GM19452 (cell line): Measurements from ENCODE around the gene KRT7.
"Not testable (repeated sequence)": the region's sequence is repeated elsewhere in the genome, so short reads cannot be mapped to it uniquely, and the experiment has no call there.

Experiments used
- ATAC-seq: cut with Tn5 transposase; IDR thresholded peaks from one replicate; pipeline ENCODE4 v1.9.1; 2021; ENCODE audit not compliant: unreplicated experiment

Gene KRT7

DNA sequence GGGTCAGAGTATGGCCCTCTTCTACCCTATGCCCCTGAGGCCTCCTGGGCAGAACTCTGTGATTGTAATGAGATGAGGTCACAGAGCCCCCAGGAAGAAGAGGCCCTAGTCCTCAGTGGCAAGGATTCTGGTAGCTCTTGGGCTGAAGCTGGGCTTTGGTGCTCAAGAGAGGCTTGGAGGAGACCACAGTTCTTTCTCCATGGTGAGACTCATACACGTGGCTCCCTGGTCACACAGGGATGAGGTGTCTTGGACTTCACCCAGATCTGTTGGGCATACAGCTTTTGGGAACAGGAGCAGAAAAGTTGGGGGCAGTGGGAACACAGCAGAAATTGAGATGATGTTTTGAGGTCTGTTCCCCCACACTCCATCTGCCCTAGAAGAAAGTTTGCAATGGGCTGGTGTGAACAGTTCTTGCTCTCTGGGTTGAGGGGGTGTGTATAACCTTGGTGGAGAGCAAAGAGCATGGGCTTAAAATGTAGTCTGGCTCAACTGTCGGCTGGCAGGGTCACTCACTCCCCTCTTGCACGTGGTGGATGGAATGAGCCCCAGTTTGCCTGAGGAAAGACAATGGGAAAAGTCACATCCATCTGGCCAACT, 41.6 kb downstream of the KRT7 start, which contains the start of gene KRT86:
TSS of gene KRT86 (plus strand) at position 125 of the 600 bp plus-strand sequence. CDS start 27,272 bp downstream, outside the sequence.
- no peak for ATAC-seq

DNA sequence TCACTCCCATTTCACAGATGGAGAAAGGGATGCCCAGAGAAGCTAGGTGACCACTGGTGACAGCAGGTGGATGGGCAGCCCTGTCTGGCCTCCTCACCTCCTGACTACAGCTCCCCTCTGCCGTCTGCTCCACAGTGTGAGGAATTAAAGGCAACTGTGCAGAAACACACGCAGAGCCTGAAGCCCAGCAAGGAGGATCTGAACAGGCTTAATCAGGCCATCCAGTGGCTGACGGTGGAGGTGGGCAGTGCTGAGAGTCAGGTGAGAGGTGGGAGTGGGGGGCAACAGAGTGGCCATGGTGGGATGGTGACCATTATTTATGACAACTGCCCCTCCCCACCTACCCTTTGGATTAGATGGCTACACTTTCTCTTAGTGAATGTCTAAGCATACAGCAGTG, 42.6 kb downstream of the KRT7 start:
- no peak for ATAC-seq

DNA sequence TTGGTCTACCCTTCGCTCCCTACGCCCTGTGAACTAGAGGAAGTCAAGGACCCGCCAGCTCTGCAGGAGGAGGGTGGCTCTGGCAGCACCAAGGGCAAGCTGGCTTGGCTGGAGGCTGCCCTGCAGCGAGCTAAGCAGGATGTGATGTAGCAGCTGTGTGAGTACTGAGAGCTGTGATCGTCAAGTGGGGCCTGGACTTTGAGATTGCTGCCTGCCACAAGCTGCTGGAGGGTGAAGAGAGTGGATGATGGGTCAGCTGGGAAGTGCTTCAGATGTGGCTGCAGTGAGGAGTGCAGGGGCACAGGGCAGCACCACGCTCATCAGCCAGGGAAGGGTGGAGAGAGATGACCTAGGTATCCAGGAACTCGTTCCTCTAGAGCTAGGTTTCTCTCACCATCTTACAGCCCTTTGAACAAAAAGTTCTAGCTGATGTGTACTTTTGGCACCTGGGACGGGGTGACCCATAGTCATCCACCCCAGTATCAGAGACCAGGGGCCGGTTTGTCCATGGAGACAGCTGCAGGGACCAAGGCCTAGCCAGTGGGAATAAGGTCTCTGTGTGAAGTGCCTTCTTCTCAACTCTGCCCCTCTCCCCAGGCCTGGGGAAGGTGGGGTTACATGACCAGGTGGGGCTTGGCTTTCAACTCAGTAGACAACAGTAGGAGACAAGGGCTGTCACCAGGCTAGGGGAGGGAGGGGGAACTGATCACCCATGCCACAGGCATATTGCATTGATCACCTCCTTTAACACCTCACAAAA, 44.6 kb downstream of the KRT7 start:
- ATAC-seq = no peak

DNA sequence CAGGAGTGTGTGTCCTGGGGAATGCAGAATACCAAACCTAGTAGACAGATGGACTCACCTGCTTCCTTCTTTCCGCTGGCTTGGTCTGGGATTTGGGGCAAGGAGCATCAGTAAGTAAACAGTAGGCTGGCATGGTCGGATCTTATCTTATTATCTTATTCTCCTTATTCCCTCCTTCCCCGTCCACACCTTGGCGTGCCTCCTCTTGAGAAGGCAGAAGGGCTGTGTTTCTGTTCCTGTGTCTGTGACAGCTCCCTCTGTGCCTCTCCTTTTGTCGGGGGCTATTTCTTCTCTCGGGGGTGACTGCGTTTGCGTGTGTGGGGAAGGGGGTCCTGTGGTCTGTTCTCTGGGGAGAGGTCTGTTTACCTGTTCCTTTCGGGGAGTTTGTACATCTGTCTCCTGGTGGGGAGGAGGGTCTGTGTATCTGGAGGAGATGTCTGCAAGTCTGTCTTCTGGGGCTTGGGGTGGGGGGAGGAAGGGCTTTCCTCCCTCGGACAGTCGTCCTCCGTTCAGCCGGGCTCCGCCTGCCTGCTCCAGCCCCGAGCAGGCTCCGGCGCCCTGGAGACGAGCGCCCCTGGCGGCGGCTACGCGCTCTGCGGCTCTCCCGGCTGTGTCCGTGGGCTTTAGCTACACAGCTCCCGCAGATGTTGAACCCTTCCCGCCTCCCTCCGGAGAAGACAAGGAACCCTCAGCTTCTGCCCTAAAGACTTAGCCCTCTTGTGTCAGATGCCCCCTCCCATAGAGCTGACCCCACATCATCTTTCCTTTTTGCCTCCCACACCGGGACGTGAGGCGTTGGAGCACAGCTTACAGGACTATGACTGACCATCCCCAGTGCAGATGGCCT, 45.8 kb downstream of the KRT7 start:
- peak; percentile 67 for ATAC-seq

DNA sequence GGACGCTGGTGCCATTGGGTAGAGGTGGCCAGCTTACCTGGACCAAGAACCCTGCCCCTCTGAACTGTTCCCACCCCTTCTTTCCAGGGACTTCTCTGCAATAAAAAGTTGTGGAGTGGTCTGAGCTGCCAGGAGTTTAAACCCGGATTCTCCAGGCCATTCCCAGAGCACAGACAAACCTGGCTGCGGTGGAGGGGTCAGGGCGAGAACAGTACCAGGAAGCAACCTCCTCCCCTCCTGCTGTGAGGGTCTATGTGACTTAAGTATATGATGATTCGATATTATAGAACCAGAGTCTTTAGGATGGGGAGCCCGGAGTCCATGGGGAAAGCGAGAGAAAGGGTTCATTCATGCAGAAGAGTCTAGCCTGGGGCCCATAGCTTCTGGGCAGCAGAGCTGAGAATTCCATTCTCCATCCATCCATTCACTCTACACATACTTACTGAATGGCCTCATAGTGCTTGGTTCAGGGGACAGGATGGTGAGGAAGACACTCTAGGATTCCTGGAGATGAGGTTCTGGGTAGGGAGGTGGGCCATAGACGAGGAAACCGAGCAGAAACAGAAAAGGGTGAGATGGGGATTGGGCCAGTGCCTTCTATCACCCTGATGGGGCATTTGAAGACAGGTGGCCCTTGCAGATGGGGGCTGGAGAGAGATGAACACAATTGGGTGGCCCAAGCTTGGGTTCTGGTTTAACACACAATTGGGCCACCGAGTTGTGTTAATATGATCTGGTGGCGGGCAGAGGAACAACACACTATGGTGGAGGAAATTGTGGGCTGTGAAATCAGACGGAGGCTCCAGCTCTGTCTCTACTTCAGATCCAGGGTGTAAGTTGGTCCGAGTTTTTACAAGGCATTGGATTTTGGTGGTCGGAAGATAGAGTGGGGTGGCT, 46.6 kb downstream of the KRT7 start:
- no peak for ATAC-seq

DNA sequence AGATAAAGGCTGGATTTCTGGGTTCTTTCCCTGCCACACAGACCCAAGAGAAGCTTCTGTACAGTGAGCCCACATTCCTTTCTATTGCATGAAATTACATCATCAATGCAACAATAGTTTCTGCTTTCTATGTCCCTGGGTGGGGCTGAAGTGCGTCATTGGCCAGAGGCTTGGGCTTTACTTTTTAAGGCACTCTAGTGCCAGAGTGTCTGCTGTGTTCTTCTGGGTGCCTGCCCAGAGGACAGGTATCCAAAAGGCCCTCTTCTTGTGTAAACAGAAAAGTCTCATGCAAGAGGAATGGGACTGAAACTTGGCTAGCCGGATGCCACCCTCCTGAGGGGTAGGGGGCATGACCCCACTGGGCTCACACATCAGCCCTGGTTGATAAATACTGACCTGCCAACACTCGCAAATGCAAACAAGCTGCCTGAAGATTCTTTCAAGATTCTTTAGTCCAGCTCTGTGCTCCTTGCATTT, 47.3 kb downstream of the KRT7 start:
- no peak for ATAC-seq

DNA sequence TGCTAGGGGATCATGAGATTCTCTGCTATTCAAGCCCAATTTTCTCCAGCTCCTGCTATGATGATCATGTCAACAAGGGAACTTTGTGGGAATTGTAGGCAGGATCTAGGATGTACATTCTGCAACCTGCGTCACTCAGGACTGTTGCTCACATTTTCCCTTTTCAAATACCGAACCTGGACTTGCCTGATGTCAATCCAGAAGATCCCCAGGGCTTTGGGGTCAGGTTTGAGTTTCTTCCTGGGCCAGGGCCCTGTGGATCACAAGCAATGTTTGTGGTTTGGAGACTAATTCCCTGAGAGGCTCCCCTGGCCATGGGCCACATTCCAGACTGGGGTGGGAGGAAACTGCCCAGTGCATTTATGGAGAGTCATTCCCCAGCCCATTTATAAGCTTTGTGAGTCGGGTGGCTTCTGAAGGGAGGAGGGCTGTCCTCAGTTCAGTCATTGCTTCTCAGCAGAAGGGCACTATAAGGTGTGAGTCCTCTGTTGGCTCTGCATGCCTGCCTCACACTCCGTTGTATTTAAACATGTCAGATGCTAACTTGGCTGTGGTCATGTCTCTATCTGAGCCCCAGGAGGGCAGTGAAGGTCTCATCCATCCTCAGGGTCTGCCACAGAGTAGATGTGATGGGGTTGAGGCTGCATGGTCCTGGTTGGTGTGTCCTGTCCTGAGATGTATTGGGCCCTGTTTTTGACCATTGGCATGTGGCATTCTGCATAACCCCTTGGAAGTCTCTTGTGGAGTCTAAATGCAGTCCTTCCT, 47.9 kb downstream of the KRT7 start:
- ATAC-seq = no peak

DNA sequence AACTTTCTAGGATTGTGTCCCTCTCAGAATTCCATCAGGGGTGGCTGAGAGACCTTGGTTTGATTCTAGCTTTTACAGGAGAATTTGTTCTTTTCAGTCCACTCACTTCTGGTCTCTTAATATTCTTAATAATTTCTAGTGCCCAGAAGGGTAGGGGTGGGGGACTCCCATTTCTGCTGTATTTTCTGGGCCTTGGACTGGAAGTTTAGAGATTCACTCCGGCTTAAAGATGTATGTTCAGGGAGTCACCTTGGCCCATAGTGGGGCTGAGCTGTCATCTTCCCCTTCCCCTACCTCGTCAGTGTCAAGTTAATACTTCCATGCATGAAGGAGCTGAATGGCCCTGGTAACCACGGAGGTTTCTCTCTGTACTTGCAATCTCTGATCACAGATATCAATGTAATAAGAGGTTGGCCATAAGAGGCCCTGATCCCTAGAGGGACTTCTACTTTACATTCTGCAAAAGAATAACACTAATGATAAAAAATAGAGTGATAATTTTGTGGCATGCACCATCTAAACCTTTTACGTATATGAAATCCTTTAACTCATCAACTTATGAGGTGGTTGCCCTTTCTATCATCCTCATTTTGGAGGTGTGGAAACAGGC, 51.6 kb downstream of the KRT7 start:
- ATAC-seq = no peak

DNA sequence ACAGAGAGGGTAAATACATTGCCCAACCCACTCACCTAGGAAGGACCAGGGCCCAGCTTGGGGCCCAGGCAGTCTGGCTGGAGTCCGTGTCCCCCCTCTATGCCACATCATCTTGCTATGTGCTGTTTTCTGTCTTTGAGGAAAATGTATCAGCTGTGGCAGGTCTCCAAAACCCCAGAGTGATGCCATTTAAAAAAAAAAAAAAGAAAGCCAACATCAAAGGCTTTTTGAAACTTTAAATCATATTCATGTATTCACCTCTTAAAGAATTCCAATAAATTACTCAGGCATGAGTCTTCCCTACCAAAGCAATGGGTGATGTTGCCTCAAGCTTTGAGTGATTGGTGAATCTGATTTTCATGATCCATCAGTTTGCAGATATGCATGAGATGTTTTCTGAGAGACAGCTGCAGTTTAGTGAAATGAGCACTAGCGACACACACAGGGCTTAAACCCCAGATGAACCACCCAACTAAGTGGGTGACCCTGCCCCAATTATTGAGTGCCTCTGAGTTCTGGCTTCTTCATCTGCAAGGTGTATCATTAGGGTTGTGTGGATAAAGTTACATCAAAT, 52.2 kb downstream of the KRT7 start:
- ATAC-seq = no peak

DNA sequence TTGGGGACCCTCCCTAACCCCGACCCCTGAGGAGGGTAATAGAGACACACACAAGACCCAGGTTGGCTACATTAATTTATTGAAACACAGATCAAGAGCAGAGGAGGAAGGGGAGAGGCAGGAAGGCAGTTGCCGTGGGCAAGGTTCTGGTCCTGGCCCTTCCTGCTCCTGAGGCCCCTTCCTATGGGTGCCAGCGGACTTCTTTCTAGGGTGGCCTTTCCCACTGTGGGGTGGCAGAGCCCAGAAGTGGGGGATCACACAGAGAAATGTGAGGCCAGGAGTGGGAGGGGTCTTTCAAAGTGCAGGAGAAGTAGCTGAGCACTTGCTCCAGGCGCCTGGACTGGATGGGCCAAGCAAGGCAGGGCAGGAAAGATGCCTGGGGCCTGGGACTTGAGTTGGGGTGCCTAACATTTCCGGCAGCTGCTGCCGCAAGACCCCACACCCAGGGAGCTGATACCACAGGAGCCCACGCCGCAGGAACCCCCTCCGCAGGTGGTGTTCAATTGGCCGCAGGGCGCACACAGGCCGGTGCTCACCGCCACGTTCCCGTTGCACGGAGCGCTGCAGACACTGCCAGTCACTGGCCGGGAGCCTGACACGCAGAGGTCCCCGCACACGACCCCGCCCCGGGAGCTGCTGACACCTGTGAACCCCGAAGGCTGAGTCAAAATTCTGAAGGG, 52.9 kb downstream of the KRT7 start:
- ATAC-seq = no peak

DNA sequence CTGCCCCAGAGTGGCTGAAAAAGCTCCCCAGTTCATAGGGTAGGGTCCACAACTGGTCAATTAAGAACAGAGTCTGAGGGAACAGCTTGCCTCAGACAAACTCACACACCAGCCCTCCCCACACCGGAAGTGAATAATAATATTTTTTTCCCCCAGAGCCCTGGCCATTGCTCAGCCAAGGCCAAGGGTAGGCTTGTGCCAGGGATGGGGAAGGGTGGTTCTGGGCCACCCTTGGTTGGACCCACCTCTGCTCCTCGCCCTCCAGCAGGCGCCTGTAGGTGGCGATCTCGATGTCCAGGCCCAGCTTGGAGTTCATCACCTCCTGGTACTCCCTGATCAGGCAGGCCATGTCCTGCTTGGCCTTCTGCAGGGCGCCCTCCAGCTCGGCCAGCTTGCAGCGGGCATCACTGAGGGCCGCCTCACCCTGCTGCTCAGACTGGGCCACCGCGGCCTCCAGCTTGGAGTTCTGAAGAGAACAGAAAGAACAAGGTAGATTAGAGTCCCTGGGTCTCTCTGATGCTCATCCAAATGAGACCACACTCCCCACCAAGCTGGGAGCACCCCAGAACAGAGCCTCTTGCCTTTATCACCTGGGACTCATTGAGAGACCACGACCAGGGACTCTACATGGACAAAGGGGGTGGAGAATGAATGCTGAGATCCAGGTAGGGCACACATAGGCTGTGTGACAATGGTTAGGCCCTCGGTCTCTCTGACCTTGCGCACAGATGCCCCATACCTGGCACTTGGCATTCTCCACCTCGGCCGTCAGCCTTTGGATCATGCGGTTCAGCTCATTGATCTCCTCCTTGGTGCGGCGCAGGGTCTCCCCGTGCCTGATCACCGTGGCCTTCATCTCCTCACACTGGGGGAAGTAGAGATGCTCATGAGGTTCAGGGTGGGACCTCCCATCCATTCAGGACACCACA, 54.1 kb downstream of the KRT7 start:
- ATAC-seq = not testable (repeated sequence)

DNA sequence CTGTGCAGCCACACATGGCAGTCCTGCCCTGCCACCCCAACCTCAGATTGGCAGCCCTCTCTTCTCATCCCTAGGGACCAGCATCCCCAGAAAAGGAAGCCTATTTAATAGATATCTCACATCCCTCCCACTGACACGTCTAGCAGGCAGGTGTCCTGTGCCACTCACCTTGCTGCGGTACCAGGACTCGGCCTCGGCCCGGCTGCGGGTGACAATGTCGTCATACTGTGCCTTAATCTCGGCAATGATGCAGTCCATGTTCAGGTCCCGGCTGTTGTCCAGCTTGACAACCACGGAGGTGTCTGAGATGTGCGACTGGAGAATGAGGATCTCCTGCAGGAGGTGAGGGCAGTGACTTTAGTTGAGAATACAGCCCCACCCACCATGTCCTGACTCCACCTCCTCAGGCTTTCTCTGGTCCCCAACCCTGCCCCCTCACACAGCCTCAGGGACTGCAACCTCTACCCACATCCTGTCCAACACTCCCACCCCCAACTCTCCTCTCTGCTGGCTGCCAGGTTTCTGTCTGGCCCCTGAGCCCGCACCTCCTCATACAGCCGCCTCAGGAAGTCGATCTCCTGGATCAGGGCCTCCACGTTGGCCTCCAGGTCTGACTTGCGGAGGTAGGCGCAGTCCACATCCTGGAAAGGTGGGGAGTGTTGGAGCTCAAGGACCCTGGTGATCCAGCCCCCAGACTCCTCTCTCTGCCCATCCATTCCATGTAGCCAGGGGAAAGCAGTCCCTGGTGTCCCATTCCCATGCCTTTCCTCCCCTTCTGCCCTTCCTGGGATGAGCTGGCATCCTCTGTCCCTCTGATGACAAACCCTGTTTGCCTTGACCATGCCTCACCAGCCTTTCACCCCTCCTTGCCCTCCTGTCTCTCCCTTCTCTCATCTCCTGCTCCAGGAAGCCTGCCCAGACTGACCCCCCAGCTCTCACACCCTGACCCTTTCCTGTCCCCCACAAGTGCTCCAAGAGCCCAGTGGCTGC, 55.1 kb downstream of the KRT7 start:
- peak; percentile 93 for ATAC-seq

DNA sequence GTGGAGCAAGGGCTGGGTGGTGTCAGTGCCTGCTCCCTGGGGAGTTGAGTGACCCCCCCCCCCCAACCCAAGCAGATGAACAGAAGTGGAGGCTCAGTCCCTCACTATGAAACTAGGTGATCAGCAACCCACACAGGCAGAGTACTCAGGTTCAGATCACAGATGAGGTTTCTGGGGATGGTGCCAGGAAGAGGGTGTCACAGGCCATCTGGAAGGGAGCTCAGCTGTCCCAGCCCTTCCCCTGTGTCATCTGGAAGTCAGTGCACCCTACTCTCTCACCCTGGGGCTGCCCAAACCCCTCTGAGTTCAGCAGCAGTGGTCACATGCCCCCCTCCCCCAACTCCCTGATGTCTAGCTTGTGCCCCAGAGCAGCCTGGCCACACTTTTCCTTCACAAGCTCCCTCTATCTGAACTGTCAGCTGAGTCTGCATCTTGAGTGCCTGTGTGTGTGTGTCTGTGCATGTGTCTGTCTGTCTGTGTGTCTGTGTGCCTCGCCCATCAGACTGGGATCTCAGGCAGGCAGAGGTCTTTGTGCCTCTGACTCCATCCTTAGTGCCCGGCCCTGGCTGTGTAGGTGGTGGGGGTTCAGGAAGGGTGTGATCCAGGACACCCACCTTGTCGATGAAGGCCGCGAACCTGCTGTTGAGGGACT, 57.6 kb downstream of the KRT7 start:
- ATAC-seq = not testable (repeated sequence)

DNA sequence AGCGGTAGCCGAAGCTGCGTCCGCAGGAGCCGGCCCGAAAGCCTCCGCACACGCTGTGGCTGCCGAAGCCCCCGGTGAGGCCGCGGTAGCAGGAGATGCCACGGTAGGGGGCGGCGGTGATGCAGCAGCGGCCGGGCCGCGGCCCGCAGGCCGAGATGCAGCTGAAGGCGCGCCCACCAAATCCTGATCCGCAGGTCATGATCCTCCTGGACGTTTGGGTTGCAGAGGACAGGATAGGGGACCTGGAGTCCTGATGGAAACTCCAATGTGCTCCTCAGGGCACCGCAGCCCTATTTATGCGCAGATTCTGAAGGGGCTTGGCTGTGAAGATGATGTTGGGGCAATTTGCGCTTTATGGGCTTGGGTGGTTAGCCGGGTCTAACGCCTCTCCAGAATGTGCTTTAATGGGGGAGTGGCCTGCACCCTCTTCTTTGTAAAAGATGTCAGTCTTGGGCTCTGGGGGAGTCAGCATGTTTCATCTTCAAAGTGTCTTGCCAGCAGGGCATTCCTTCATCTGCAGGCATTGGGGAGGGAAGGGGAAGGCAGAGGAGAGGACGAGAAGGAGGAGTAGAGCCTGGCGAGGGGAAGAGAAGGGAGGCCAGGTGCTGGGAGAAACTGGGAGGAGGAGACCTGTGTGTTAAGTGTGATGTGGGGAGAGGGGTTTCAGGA, 58.4 kb downstream of the KRT7 start, which contains the start of gene KRT81:
TSS of gene KRT81 (minus strand) at position 268 of the 669 bp plus-strand sequence. CDS start at position 199, 69 bp downstream.
- no peak for ATAC-seq

DNA sequence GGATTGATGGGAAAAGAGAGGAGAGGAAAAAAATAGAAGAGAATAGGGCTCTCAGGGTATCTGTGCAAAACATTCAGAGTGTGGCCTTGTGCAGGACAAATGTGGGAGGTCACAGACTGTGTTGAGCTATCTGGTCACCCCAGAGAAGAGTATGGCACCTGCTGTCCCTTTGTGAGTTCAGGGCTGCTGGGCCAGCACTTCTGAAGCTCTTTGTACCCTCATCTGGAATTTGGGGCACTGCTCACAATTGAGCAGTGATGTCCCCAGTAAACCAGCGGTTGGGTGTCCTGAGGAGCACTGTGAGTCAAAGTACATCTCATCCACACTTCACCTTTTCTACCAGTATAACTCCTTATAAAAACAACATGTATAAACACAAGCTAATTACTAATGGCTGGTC, 60.9 kb downstream of the KRT7 start:
- ATAC-seq = no peak
